H9 (cell line): Measurements from ENCODE around the gene DBNL. TPM values are rescaled to one million over a fixed set of nuclear protein-coding genes. Genes with fewer than 3 reads are reported as not detected.

Experiments
- DNase-seq: peaks from one replicate; pipeline ENCODE4 v3.0.0-alpha.2; 2017
- H2AFZ ChIP-seq: one replicate; pipeline ENCODE4 v1.6.1; 2013; ENCODE audit warnings: mild to moderate bottlenecking, low read length, control low read depth, moderate library complexity
- H2AK5ac ChIP-seq: 2 replicates; pipeline ENCODE4 v1.6.1; 2013; ENCODE audit warnings: low read length, control low read depth, mixed read lengths; ENCODE audit not compliant: insufficient read length
- H2BK120ac ChIP-seq: one replicate; pipeline ENCODE4 v1.6.1; 2013; ENCODE audit warnings: low read depth, mild to moderate bottlenecking, low read length, control low read depth, inconsistent platforms; ENCODE audit not compliant: poor library complexity, severe bottlenecking
- H2BK12ac ChIP-seq: 2 replicates; pipeline ENCODE4 v1.6.1; 2013; ENCODE audit warnings: low read length, control low read depth, mixed read lengths, low read depth; ENCODE audit not compliant: insufficient read length
- H2BK15ac ChIP-seq: 2 replicates; pipeline ENCODE4 v1.6.1; 2013; ENCODE audit warnings: low read depth, low read length, control low read depth
- H2BK20ac ChIP-seq: one replicate; pipeline ENCODE4 v1.6.1; 2013; ENCODE audit warnings: low read depth, mild to moderate bottlenecking, low read length, control low read depth, inconsistent platforms; ENCODE audit not compliant: poor library complexity, severe bottlenecking
- H2BK5ac ChIP-seq: 2 replicates; pipeline ENCODE4 v1.6.1; 2013; ENCODE audit warnings: low read length, control low read depth, mixed read lengths; ENCODE audit not compliant: insufficient read length
- H3K14ac ChIP-seq: 2 replicates; pipeline ENCODE4 v1.6.1; 2013; ENCODE audit warnings: low read length, control low read depth; ENCODE audit not compliant: insufficient read depth
- H3K18ac ChIP-seq: 2 replicates; pipeline ENCODE4 v1.6.1; 2013; ENCODE audit warnings: low read depth, mild to moderate bottlenecking, mixed read lengths, low read length, control low read depth; ENCODE audit not compliant: insufficient read length
- H3K23ac ChIP-seq: 2 replicates; pipeline ENCODE4 v1.6.1; 2013; ENCODE audit warnings: low read length, control low read depth, mixed read lengths, low read depth; ENCODE audit not compliant: insufficient read length
- H3K23me2 ChIP-seq: 2 replicates; pipeline ENCODE4 v1.6.1; 2013; ENCODE audit warnings: low read depth, mild to moderate bottlenecking, mixed read lengths, low read length, control low read depth; ENCODE audit not compliant: insufficient read length, poor library complexity, severe bottlenecking
- H3K27ac ChIP-seq: 2 replicates; pipeline ENCODE4 v1.5.1; 2013; ENCODE audit warnings: low read length, control low read depth, mixed read lengths, low read depth; ENCODE audit not compliant: insufficient read length
- H3K27me3 ChIP-seq: 2 replicates; pipeline ENCODE4 v1.6.1; 2013; ENCODE audit warnings: low read length, control low read depth, inconsistent platforms; ENCODE audit not compliant: insufficient read depth
- H3K4ac ChIP-seq: 2 replicates; pipeline ENCODE4 v1.6.1; 2013; ENCODE audit warnings: low read depth, mild to moderate bottlenecking, control low read depth, inconsistent platforms, low read length, moderate library complexity
- H3K4me1 ChIP-seq: 2 replicates; pipeline ENCODE4 v1.6.1; 2013; ENCODE audit warnings: low read length, control low read depth, inconsistent platforms; ENCODE audit not compliant: insufficient read depth
- H3K4me2 ChIP-seq: 2 replicates; pipeline ENCODE4 v1.6.1; 2013; ENCODE audit warnings: low read length, control low read depth, mixed read lengths; ENCODE audit not compliant: insufficient read length, insufficient read depth
- H3K56ac ChIP-seq: 2 replicates; pipeline ENCODE4 v1.6.1; 2013; ENCODE audit warnings: low read depth, mild to moderate bottlenecking, mixed read lengths, low read length, control low read depth; ENCODE audit not compliant: insufficient read length
- H3K79me1 ChIP-seq: 2 replicates; pipeline ENCODE4 v1.6.1; 2013; ENCODE audit warnings: low read depth, mild to moderate bottlenecking, moderate library complexity, low read length, control low read depth, inconsistent platforms; ENCODE audit not compliant: insufficient read depth, poor library complexity, severe bottlenecking
- H3K79me2 ChIP-seq: 2 replicates; pipeline ENCODE4 v1.6.1; 2013; ENCODE audit warnings: low read length, control low read depth, inconsistent platforms; ENCODE audit not compliant: insufficient read depth
- H3K9ac ChIP-seq: 2 replicates; pipeline ENCODE4 v1.6.1; 2013; ENCODE audit warnings: low read length, control low read depth, mixed read lengths; ENCODE audit not compliant: insufficient read length; ENCODE audit errors: extremely low read depth
- H3K9me3 ChIP-seq: one replicate; pipeline ENCODE4 v1.6.1; 2013; ENCODE audit warnings: low read depth, low read length, inconsistent platforms; ENCODE audit not compliant: control insufficient read depth
- H3T11ph ChIP-seq: one replicate; pipeline ENCODE4 v1.6.1; 2013; ENCODE audit warnings: mild to moderate bottlenecking, low read length, control low read depth, inconsistent platforms
- H4K20me1 ChIP-seq: one replicate; pipeline ENCODE4 v1.6.1; 2013; ENCODE audit not compliant: control insufficient read depth, insufficient read length, insufficient read depth
- H4K5ac ChIP-seq: 2 replicates; pipeline ENCODE4 v1.6.1; 2013; ENCODE audit warnings: low read depth, mild to moderate bottlenecking, mixed read lengths, low read length, control low read depth; ENCODE audit not compliant: insufficient read length
- H4K8ac ChIP-seq: replicated peaks from 2 replicates; pipeline ENCODE4 v1.6.1; 2013; ENCODE audit warnings: low read length, control low read depth, mixed read lengths, low read depth; ENCODE audit not compliant: insufficient read length
- H4K91ac ChIP-seq: 2 replicates; pipeline ENCODE4 v1.6.1; 2013; ENCODE audit warnings: low read depth, mild to moderate bottlenecking, moderate library complexity, mixed read lengths, low read length, control low read depth; ENCODE audit not compliant: insufficient read length
- H3K27ac Mint-ChIP-seq, 3 experiments: 2 replicates in 2 of 3; 3 replicates in 1 of 3; pipeline ENCODE4 v1.8.0; 2020 to 2021; ENCODE audit warnings: mixed read lengths in 3 of 3, mild to moderate bottlenecking in 1 of 3, moderate library complexity in 1 of 3
- H3K27me3 Mint-ChIP-seq: 2 replicates; pipeline ENCODE4 v1.8.0; 2021; ENCODE audit warnings: low read depth, mild to moderate bottlenecking, moderate library complexity, mixed read lengths
- H3K36me3 Mint-ChIP-seq, 3 experiments: 2 replicates in 2 of 3; 3 replicates in 1 of 3; pipeline ENCODE4 v1.8.0; 2020 to 2021; ENCODE audit warnings: low read depth in 3 of 3, mixed read lengths in 3 of 3; ENCODE audit not compliant: insufficient read depth in 1 of 3
- H3K4me1 Mint-ChIP-seq, 2 experiments: 2 replicates each; pipeline ENCODE4 v1.8.0; 2020; ENCODE audit warnings: mixed read lengths in 2 of 2
- H3K4me3 Mint-ChIP-seq, 2 experiments: 2 replicates in 1 of 2; 3 replicates in 1 of 2; pipeline ENCODE4 v1.8.0; 2020 to 2021; ENCODE audit warnings: mild to moderate bottlenecking in 2 of 2, mixed read lengths in 2 of 2, moderate library complexity in 1 of 2
- H3K9me3 Mint-ChIP-seq, 2 experiments: 2 replicates in 1 of 2; 3 replicates in 1 of 2; pipeline ENCODE4 v1.8.0; 2020; ENCODE audit warnings: mild to moderate bottlenecking in 2 of 2, mixed read lengths in 2 of 2, moderate library complexity in 1 of 2
- WGBS: extraction: QIAGEN DNeasy Blood & Tissue Kit; methylation state at CpG from one replicate; pipeline ENCODE4 v1.1.7; 2013; ENCODE audit warnings: missing lambda C conversion rate, low lambda C conversion rate, mixed read lengths; ENCODE audit not compliant: insufficient read length; ENCODE audit errors: extremely low coverage; 5-methylcytosine and 5-hydroxymethylcytosine counted together
- total RNA-seq: library from RNA; stranded (reverse); gene quantifications from 2 replicates; pipeline ENCODE4 v1.2.1, GENCODE V29; 2021
- TF ChIP-seq, protein P1 (sequence below): fragments of 200-600 bp; sonication (generic); conservative IDR thresholded peaks from 3 replicates; pipeline ENCODE4 v1.8.0; 2021; ENCODE audit warnings: antibody characterized with exemption, mild to moderate bottlenecking

DBNL gene
- total RNA-seq, 1 experiment from 2014 or later = 51.3 TPM

DNA sequence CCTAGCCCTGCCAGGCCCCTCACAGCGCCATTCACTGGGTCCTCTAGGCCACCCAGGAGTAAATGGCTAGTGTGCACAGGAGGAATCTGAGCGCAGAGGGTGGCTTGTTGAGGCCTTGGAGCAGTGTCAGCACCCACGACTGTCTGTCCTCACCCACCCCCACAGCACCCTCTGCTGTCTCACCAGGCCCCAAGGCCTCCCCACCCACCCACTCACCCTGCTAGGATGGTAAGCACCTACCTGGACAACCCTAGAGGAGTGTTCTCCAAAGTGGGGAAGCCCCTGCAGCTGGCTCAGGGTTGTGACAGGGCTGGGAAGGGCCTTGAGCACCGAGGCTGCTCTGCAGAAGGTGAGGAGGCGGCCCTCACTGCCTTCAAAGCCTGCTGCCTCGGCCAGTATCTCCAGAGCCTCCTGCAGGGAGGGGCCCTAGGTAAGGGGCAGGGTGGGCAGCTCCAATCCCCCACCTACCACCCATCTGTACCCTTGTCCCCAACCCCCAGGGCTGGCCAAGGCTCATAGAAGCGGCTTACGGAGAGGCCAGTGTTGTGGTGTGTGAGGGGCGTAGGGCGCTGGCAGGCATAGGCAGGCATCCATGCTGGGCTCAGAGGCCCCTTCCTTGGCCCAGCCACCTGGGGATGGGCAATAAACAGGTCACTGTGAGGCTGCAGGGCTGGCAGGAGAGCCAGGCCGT, 35.0 kb downstream of the DBNL start:
- no peaks in the 10 kb centered on the region for H4K20me1 ChIP-seq
- H2BK12ac ChIP-seq = no peak overlapping the region
- Mint-ChIP-seq H3K36me3 (peaks cover 15 to 47% (median 45%) of the 10 kb centered on the region in 3 experiments), H3K4me3 (no peak overlapping the region), H3K27me3 (peaks cover 12% of the 10 kb centered on the region), H3K9me3 (no peaks in the 10 kb centered on the region), H3K4me1 (peaks cover 9 to 16% of the 10 kb centered on the region in 2 experiments; a peak in 2 of 4 replicates), H3K27ac (no peak overlapping the region)
- H3K4me1 ChIP-seq = peaks cover 4% of the 10 kb centered on the region; the same call in 1 of the 2 replicates
- no peaks in the 10 kb centered on the region for H3K9me3 ChIP-seq
- H3K14ac ChIP-seq = no peak overlapping the region
- H3K23me2 ChIP-seq = no peaks in the 10 kb centered on the region
- H4K8ac ChIP-seq = no peak overlapping the region
- no CpG with 5 or more reads among the region's 11 CpGs for WGBS
- H3T11ph ChIP-seq = no peak overlapping the region
- H4K5ac ChIP-seq = no peak overlapping the region
- H3K79me2 ChIP-seq = no peaks in the 10 kb centered on the region
- no peak overlapping the region for H3K18ac ChIP-seq
- no peak overlapping the region for H3K9ac ChIP-seq
- no peak overlapping the region for H3K4me2 ChIP-seq
- DNase-seq = no peak
- no peaks in the 10 kb centered on the region for H3K79me1 ChIP-seq
- H3K27ac ChIP-seq = no peak overlapping the region
- no peak overlapping the region for H2AFZ ChIP-seq
- no peak overlapping the region for H2BK5ac ChIP-seq
- H4K91ac ChIP-seq = no peak overlapping the region
- H2BK120ac ChIP-seq = no peak overlapping the region
- H3K56ac ChIP-seq = no peak overlapping the region
- no peak overlapping the region for H3K23ac ChIP-seq
- H2BK15ac ChIP-seq = no peak overlapping the region
- TF ChIP-seq, protein P1, sequence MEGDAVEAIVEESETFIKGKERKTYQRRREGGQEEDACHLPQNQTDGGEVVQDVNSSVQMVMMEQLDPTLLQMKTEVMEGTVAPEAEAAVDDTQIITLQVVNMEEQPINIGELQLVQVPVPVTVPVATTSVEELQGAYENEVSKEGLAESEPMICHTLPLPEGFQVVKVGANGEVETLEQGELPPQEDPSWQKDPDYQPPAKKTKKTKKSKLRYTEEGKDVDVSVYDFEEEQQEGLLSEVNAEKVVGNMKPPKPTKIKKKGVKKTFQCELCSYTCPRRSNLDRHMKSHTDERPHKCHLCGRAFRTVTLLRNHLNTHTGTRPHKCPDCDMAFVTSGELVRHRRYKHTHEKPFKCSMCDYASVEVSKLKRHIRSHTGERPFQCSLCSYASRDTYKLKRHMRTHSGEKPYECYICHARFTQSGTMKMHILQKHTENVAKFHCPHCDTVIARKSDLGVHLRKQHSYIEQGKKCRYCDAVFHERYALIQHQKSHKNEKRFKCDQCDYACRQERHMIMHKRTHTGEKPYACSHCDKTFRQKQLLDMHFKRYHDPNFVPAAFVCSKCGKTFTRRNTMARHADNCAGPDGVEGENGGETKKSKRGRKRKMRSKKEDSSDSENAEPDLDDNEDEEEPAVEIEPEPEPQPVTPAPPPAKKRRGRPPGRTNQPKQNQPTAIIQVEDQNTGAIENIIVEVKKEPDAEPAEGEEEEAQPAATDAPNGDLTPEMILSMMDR = no peak
- H3K4ac ChIP-seq = no peak overlapping the region
- H3K27me3 ChIP-seq = no peaks in the 10 kb centered on the region; the same call in 1 of the 2 replicates
- no peak overlapping the region for H2AK5ac ChIP-seq
- H2BK20ac ChIP-seq = no peak overlapping the region
